Thoracic aorta (tissue), 2 donors: ENCODE results near the gene SMIM14. TPM values are rescaled to one million over a fixed set of nuclear protein-coding genes. Genes with fewer than 3 reads are reported as not detected.

Experiments
- ATAC-seq: fragments of 150-250 bp; one replicate; pipeline ENCODE4 v1.8.0; 2017; ENCODE audit warnings: low read depth; ENCODE audit not compliant: insufficient number of reproducible peaks, low FRiP score
- DNase-seq: peaks from one replicate; pipeline ENCODE4 v3.0.0-alpha.2; 2020; ENCODE audit warnings: low spot score
- H3K27ac ChIP-seq, 2 donors: fragments of 200-600 bp; sonication (generic); 1 replicate in 1 of 2; 2 replicates in 1 of 2; pipeline ENCODE4 v1.5.1; 2016; ENCODE audit warnings: mild to moderate bottlenecking in 2 of 2, moderate library complexity in 2 of 2
- H3K27me3 ChIP-seq: fragments of 200-600 bp; sonication (generic); replicated peaks from 2 replicates; pipeline ENCODE4 v1.6.0; 2016; ENCODE audit warnings: mild to moderate bottlenecking; ENCODE audit not compliant: insufficient read depth
- H3K36me3 ChIP-seq: fragments of 200-600 bp; sonication (generic); one replicate; pipeline ENCODE4 v1.5.1; 2016
- H3K4me1 ChIP-seq, 2 donors: fragments of 200-600 bp; sonication (generic); 1 replicate in 1 of 2; 2 replicates in 1 of 2; pipeline versions ENCODE4 v1.5.1 to v1.6.0; 2016; ENCODE audit warnings: low read depth in 2 of 2, mild to moderate bottlenecking in 1 of 2; ENCODE audit not compliant: control insufficient read depth in 1 of 2
- H3K4me3 ChIP-seq: fragments of 200-600 bp; sonication (generic); 2 replicates; pipeline ENCODE4 v1.5.1; 2016; ENCODE audit warnings: mild to moderate bottlenecking
- H3K9me3 ChIP-seq: fragments of 200-600 bp; sonication (generic); 2 replicates; pipeline ENCODE4 v1.5.1; 2016
- total RNA-seq, 2 donors: library from RNA; depleted of rRNA; stranded (reverse); fragments of >200 nt; gene quantifications; one replicate each; pipeline versions ENCODE4 v1.1.0 to v1.2.3, GENCODE V29; 2016
- TF ChIP-seq, protein P1 (sequence below): fragments of 200-600 bp; sonication (generic); IDR thresholded peaks from one replicate; pipeline ENCODE4 v1.5.1; 2019; ENCODE audit warnings: antibody characterized with exemption

Gene SMIM14
- total RNA-seq, 2 donors from 2014 or later, result 41.0 to 58.1 TPM

DNA sequence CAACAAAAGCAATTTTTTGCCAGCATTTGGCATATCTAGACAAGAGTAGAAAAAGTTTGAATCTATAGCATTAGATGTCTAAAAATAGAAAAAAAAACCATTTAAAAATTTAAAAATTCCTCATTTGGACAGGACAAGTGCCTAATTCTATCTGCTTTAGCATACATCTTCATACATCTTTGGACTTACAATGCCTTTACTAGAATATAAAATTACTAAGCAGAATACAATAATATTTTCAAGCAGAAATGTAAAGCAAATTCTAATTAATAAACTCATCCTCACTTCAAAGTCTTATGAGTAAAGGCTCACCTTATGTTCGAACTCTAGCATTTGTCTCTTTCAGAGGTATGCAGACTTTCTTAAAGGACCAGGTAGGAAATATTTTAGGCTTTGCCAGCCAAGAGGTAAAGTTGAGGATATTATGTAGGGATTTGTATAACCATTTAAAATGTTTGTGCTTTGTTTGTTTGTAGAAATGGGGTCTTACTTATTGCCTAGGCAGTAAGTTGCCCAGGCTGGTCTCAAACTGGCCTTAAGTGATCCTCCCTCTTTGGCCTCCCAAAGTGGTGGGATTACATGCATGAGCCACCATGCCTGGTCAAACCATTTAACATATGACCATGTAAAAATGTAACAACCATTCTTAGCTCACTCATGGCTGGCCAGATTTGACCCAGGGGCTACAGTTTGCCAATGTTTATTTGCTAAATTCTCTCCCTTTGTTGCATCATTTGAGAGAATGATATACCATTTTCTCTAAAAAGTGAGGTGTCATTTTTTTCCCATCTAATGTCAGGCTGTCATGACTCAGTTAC is 140.5 kb downstream of the SMIM14 start:
- Histone ChIP-seq H3K36me3 (peaks cover 4% of the 10 kb centered on the region), H3K27ac (no peak overlapping the region), H3K9me3 (no peaks in the 10 kb centered on the region), H3K4me3 (no peak overlapping the region), H3K4me1 (peaks cover 2 to 12% of the 10 kb centered on the region in 2 donors), H3K27me3 (no peaks in the 10 kb centered on the region)
- TF ChIP-seq, protein P1, sequence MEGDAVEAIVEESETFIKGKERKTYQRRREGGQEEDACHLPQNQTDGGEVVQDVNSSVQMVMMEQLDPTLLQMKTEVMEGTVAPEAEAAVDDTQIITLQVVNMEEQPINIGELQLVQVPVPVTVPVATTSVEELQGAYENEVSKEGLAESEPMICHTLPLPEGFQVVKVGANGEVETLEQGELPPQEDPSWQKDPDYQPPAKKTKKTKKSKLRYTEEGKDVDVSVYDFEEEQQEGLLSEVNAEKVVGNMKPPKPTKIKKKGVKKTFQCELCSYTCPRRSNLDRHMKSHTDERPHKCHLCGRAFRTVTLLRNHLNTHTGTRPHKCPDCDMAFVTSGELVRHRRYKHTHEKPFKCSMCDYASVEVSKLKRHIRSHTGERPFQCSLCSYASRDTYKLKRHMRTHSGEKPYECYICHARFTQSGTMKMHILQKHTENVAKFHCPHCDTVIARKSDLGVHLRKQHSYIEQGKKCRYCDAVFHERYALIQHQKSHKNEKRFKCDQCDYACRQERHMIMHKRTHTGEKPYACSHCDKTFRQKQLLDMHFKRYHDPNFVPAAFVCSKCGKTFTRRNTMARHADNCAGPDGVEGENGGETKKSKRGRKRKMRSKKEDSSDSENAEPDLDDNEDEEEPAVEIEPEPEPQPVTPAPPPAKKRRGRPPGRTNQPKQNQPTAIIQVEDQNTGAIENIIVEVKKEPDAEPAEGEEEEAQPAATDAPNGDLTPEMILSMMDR, result no peak
- DNase-seq, result no peak
- ATAC-seq, result no peak

Other genes starting within 250 kb of the SMIM14 start
- not detected for gene KLB, start 231.9 kb downstream of the SMIM14 start, total RNA-seq
- 1,000 to 10,000 TPM; 2,526 to 3,169 TPM for gene RPL9, start 179.9 kb downstream of the SMIM14 start, total RNA-seq
- 1 to 10 TPM; 4.7 to 9.2 TPM for gene LIAS, start 179.8 kb downstream of the SMIM14 start, total RNA-seq
- 100 to 1,000 TPM; 103 to 736 TPM for gene UGDH, start 111.4 kb downstream of the SMIM14 start, total RNA-seq
- 10 to 100 TPM; 28.8 to 39.2 TPM for gene UBE2K, start 59.3 kb upstream of the SMIM14 start, total RNA-seq